CD4-positive, alpha-beta T cell (primary cell): Measurements from ENCODE around the gene CYTIP. TPM values are rescaled to one million over a fixed set of nuclear protein-coding genes. Genes with fewer than 3 reads are reported as not detected.

ENCODE experiments used
- ATAC-seq: fragments of 200-7000 bp; cut with Tn5 transposase; one replicate; pipeline ENCODE4 v1.10.0; 2022; ENCODE audit warnings: mild to moderate bottlenecking; ENCODE audit not compliant: poor library complexity
- CTCF ChIA-PET: fragments of 350-600 bp; sonication (Branson Sonifier 250); formaldehyde crosslinking; loops from one replicate; lab custom pipeline; 2021; ENCODE audit warnings: antibody characterized with exemption, inconsistent platforms; lab: Charles Lee
- POLR2A ChIA-PET: fragments of 350-600 bp; sonication (Branson Sonifier 250); formaldehyde crosslinking; loops from one replicate; lab custom pipeline; 2021; ENCODE audit warnings: antibody characterized with exemption, inconsistent platforms; lab: Charles Lee
- DNase-seq, 14 experiments: peaks; one replicate each; pipeline ENCODE4 v3.0.0-alpha.2; 2013 to 2020; ENCODE audit warnings: mixed read lengths in 2 of 14
- H3K27ac ChIP-seq, 2 donors: one replicate each; pipeline versions ENCODE4 v1.5.1 to v1.7.0; 2013; ENCODE audit warnings: low read length in 2 of 2, low read depth in 1 of 2, mild to moderate bottlenecking in 1 of 2
- H3K27me3 ChIP-seq, 2 experiments: 1 replicate in 1 of 2; 2 replicates in 1 of 2; pipeline versions ENCODE4 v1.6.1 to v1.7.0; 2013; ENCODE audit warnings: low read length in 2 of 2, control low read depth in 1 of 2, mild to moderate bottlenecking in 1 of 2, moderate library complexity in 1 of 2; ENCODE audit not compliant: insufficient read depth in 2 of 2, control insufficient read depth in 1 of 2
- H3K36me3 ChIP-seq: one replicate; pipeline ENCODE4 v1.6.1; 2013; ENCODE audit warnings: low read length, control low read depth; ENCODE audit not compliant: insufficient read depth
- H3K4me1 ChIP-seq: one replicate; pipeline ENCODE4 v1.6.1; 2013; ENCODE audit warnings: low read length, control low read depth; ENCODE audit not compliant: insufficient read depth
- H3K4me3 ChIP-seq: one replicate; pipeline ENCODE4 v1.5.1; 2013; ENCODE audit warnings: mild to moderate bottlenecking, low read length, moderate library complexity
- H3K9me3 ChIP-seq, 2 experiments: 1 replicate in 1 of 2; 2 replicates in 1 of 2; pipeline versions ENCODE4 v1.6.1 to v1.7.0; 2013; ENCODE audit warnings: low read length in 2 of 2, mild to moderate bottlenecking in 2 of 2, control low read depth in 1 of 2, moderate library complexity in 1 of 2; ENCODE audit not compliant: control insufficient read depth in 1 of 2, insufficient read depth in 1 of 2
- H3K27ac Mint-ChIP-seq: one replicate; pipeline ENCODE4 v1.8.0; 2020; ENCODE audit warnings: mixed read lengths
- H3K27me3 Mint-ChIP-seq: one replicate; pipeline ENCODE4 v1.8.0; 2021; ENCODE audit warnings: mixed read lengths
- H3K36me3 Mint-ChIP-seq: one replicate; pipeline ENCODE4 v1.8.0; 2021; ENCODE audit warnings: low read depth, mixed read lengths
- H3K4me1 Mint-ChIP-seq: one replicate; pipeline ENCODE4 v1.8.0; 2021; ENCODE audit warnings: low read depth, mixed read lengths
- H3K4me3 Mint-ChIP-seq: one replicate; pipeline ENCODE4 v1.8.0; 2020; ENCODE audit warnings: mild to moderate bottlenecking, mixed read lengths
- H3K9me3 Mint-ChIP-seq: one replicate; pipeline ENCODE4 v1.8.0; 2020; ENCODE audit warnings: mixed read lengths
- CTCF ChIP-seq: fragments of 200-600 bp; IDR thresholded peaks from one replicate; pipeline ENCODE4 v1.8.0; 2022; ENCODE audit warnings: antibody characterized with exemption, mild to moderate bottlenecking
- intact Hi-C, 2 experiments: fragments of 100-400 bp; cut with DNase I in 1 of 2; cut with micrococcal nuclease in 1 of 2; formaldehyde crosslinking; loops; one replicate each; pipeline versions ENCODE4 v1.15.1 to v1.9.0; 2023 to 2025; cut with DNase I, micrococcal nuclease
- total RNA-seq, 174 experiments: library from RNA in 2 of 174; stranded (reverse) in 2 of 174; gene quantifications; one replicate each; pipeline ENCODE4 v1.2.3 and lab custom pipeline; 2021 to 2026

CYTIP gene
- total RNA-seq, 2 experiments from 2014 or later = 474 to 490 TPM

- TF ChIP-seq CTCF = no peak
- intact Hi-C loops = no loop called here
- ChIA-PET POLR2A (interaction anchor here (1.0 to 6.1 kb wide), 8 partner anchors 9 to 95 kb away, joined by 3 to 384 read pairs (median 7); partner anchors contain the start of gene CYTIP), CTCF (interaction anchor here (1.0 to 4.8 kb wide), 4 partner anchors 9 to 477 kb away, joined by 3 to 19 read pairs (median 11); partner anchors contain the start of gene ERMN)
- H3K27me3 Mint-ChIP-seq = no peaks in the 10 kb centered on the region
- Histone ChIP-seq H3K9me3 (peaks cover 0 to 8% of the 10 kb centered on the region in 2 experiments), H3K4me1 (peaks cover 43% of the 10 kb centered on the region), H3K27me3 (no peaks in the 10 kb centered on the region), H3K36me3 (peaks cover 91% of the 10 kb centered on the region), H3K4me3 (no peak overlapping the region), H3K27ac (no peak overlapping the region)
- ATAC-seq (no peak), DNase-seq (no peak)
- H3K9me3 Mint-ChIP-seq = peaks cover 7% of the 10 kb centered on the region
- H3K36me3 Mint-ChIP-seq = peaks cover 99% of the 10 kb centered on the region
- peak overlapping the region; percentile 96 for H3K27ac Mint-ChIP-seq
- H3K4me1 Mint-ChIP-seq = peaks cover 80% of the 10 kb centered on the region
- H3K4me3 Mint-ChIP-seq = peak overlapping the region; percentile 72
These were observed 21.9 kb downstream of the CYTIP start for GRCh38 chr2:157421964-157422363.

- no peaks in the 10 kb centered on the region for H3K27me3 Mint-ChIP-seq
- ATAC-seq (no peak), DNase-seq (no peak)
- peak overlapping the region; percentile 96 for H3K27ac Mint-ChIP-seq
- H3K9me3 Mint-ChIP-seq = peaks cover 5% of the 10 kb centered on the region
- Histone ChIP-seq H3K36me3 (peaks cover 91% of the 10 kb centered on the region), H3K27me3 (no peaks in the 10 kb centered on the region), H3K9me3 (peaks cover 0 to 4% of the 10 kb centered on the region in 2 experiments), H3K4me1 (peaks cover 46% of the 10 kb centered on the region), H3K27ac (peak overlapping the region; percentile 69), H3K4me3 (no peak overlapping the region)
- H3K4me1 Mint-ChIP-seq = peaks cover 80% of the 10 kb centered on the region
- POLR2A ChIA-PET = interaction anchor here (0.9 to 6.1 kb wide), 10 partner anchors 9 to 94 kb away, joined by 3 to 384 read pairs (median 4); partner anchors contain the start of gene CYTIP
- intact Hi-C loops = no loop called here
- H3K36me3 Mint-ChIP-seq = peaks cover 99% of the 10 kb centered on the region
- H3K4me3 Mint-ChIP-seq = peak overlapping the region; percentile 72
- no peak for TF ChIP-seq CTCF
- CTCF ChIA-PET = interaction anchor here (1.0 to 4.8 kb wide), 4 partner anchors 10 to 477 kb away, joined by 3 to 19 read pairs (median 11); partner anchors contain the start of gene ERMN
These were observed 22.5 kb downstream of the CYTIP start for GRCh38 chr2:157421331-157421944.

- Mint-ChIP-seq H3K4me3 (peak overlapping the region; percentile 72), H3K4me1 (peaks cover 80% of the 10 kb centered on the region), H3K9me3 (peaks cover 5% of the 10 kb centered on the region), H3K27me3 (no peaks in the 10 kb centered on the region), H3K27ac (peak overlapping the region; percentile 96), H3K36me3 (peaks cover 96% of the 10 kb centered on the region)
- ChIA-PET POLR2A (interaction anchor here (0.9 to 6.1 kb wide), 11 partner anchors 8 to 208 kb away, joined by 3 to 384 read pairs (median 4); partner anchors contain the start of genes ACVR1C and CYTIP), CTCF (interaction anchor here (1.1 to 4.8 kb wide), 6 partner anchors 10 to 114 kb away, joined by 3 to 19 read pairs (median 4); partner anchors contain the start of gene ERMN)
- intact Hi-C loops = no loop called here
- ATAC-seq = peak; percentile 8
- Histone ChIP-seq H3K27me3 (no peaks in the 10 kb centered on the region), H3K36me3 (peaks cover 91% of the 10 kb centered on the region), H3K27ac (peak overlapping the region; percentile 69), H3K9me3 (no peaks in the 10 kb centered on the region), H3K4me3 (no peak overlapping the region), H3K4me1 (peaks cover 49% of the 10 kb centered on the region)
- peak in 3 of 14 experiments; percentile 63 to 73 (median 70) for DNase-seq
- no peak for TF ChIP-seq CTCF
These were observed 23.0 kb downstream of the CYTIP start for GRCh38 chr2:157420771-157421323.
